NCI-H187 (cell line): ENCODE results near the gene AGBL1.

Source experiments
- DNase-seq, 2 experiments: peaks; one replicate each; lab custom pipeline; 2025; lab: John Stamatoyannopoulos, UW

Gene AGBL1

GRCh38 chr15:86236356-86237110 is 156.9 kb downstream of the AGBL1 start:
- no peak for DNase-seq

- DNase-seq = no peak
These were observed 157.4 kb downstream of the AGBL1 start for GRCh38 chr15:86237111-86237500.

- no peak for DNase-seq
These were observed 167.7 kb downstream of the AGBL1 start for GRCh38 chr15:86247249-86247955.

DNA sequence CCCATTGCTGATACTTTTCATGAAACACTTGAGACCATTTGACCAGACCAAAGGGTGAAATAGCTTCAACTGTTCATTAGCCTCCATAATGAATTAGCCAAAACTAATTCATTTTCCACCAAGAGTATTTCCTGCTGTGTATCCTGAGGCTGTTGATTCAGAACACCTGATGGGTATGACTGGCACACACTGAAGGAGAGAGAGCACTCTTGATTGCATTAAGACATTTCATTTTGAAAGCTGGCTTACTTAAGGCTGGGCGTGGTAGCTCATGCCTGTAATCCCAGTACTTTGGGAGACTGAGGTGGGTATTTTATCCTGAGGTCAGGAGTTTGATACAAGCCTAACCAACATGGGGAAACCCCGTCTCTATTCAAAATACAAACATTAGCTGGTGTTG is 175.6 kb downstream of the AGBL1 start:
- no peak for DNase-seq

DNA sequence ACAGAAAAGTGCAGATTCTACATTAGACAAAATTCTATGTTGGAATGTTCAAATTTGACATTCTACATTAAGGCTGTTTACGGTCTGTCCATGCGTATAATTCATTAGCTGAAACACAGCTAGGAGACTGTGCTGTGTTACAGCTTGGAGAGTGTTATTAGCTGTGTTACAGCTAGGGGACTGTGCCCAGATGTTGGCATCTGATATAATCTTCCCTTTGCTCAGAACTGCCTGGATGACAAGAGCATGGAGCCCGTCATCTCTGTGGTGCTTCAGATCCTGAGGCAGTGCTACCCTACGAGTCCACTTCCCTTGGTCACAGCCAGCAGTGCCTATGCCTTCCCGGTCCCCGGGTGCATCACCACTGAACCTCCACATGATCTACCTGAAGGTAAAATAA is 177.0 kb downstream of the AGBL1 start:
- no peak for DNase-seq

- no peak for DNase-seq
These were observed 179.9 kb downstream of the AGBL1 start for GRCh38 chr15:86259589-86259988.

DNA sequence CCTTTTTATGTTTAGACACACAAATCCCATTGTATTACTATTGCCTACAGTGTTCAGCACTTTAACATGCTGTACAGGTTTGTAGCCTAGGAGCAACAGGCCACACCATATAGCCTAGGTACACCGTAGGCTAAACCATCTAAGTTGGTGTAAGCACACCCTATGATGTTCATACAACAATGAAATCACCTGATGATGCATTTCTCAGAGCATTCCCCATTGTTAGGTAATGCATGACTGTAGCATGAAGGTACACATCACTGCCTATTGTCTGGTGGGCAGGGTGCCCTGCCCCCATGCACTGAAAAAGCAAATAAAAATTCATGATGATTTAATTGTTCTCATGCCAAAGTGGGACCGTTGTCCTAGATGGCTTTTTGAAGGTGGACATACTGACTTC is 183.6 kb downstream of the AGBL1 start:
- no peak for DNase-seq

DNA sequence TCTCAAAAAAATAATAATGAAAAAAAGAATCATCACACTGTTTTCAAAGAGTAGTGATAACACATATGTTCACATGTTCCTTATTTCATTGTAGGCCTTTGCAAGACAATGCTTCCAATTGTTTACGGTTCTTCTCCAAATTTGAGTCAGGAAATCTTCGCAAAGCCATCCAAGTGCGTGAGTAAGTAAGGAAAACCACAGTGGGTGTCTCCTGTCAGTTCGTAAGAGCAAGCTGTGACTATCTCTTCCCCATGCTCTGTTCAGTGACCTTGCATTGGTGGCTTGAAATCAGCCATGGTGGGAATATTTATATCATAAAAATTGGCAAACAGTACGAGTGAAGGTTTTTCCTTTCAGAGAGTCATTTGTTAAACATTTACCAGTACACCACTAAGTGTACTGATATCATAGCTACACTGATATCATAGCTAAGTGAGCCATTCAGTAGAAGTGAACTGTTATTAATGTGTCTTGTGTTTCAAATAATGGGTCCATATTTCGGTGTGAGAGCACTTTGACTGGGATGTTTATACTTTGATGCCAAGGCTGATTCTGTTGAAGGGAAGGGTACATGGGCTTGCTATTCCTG is 187.3 kb downstream of the AGBL1 start:
- no peak for DNase-seq

GRCh38 chr15:86267892-86268291 is 188.2 kb downstream of the AGBL1 start:
- DNase-seq = no peak

- DNase-seq = no peak
These were observed 188.9 kb downstream of the AGBL1 start for GRCh38 chr15:86268558-86268957.

DNA sequence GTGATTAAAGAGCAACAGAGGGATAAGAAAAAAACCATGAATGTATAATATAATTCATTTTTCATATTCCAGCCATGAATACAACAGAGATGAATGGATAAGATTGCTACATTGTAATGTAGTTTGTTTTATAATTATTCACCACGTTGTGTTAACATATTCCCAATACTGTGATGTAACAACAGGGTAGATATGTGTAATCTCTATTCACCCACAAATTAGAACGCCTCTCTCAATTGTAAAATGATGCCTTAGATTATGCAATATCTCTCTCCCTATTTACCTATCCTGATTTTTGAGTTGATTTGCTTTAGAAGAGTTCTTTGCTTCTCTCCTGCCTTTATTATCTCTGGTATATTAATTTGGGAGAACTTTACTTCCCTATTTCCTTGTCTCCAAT is 193.6 kb downstream of the AGBL1 start:
- DNase-seq = no peak

GRCh38 chr15:86275361-86275760 is 195.7 kb downstream of the AGBL1 start:
- DNase-seq = no peak

GRCh38 chr15:86278586-86278985 is 198.9 kb downstream of the AGBL1 start:
- DNase-seq = no peak

- DNase-seq = no peak
These were observed 205.0 kb downstream of the AGBL1 start for GRCh38 chr15:86284635-86285034.

DNA sequence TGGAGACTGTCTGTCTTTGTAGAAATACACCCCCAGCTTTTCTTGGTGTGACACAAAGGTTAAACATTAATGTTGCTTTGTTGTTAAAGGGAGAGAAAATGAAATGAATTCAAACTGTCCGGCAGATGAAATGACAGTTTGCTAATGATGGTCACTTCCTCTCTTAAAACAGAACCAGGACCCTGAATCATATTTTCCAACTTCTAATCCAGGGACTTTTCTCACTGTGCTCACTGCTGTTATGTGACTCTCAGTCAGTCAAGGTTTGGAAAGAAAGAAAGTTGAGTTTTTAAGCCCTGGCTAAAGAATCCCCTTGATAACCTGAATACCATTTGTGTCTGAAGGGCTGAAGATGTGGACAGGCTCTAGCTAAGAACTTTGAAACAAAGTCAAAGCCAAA is 215.8 kb downstream of the AGBL1 start:
- no peak for DNase-seq

- no peak for DNase-seq
These were observed 217.1 kb downstream of the AGBL1 start for GRCh38 chr15:86296769-86297168.

DNA sequence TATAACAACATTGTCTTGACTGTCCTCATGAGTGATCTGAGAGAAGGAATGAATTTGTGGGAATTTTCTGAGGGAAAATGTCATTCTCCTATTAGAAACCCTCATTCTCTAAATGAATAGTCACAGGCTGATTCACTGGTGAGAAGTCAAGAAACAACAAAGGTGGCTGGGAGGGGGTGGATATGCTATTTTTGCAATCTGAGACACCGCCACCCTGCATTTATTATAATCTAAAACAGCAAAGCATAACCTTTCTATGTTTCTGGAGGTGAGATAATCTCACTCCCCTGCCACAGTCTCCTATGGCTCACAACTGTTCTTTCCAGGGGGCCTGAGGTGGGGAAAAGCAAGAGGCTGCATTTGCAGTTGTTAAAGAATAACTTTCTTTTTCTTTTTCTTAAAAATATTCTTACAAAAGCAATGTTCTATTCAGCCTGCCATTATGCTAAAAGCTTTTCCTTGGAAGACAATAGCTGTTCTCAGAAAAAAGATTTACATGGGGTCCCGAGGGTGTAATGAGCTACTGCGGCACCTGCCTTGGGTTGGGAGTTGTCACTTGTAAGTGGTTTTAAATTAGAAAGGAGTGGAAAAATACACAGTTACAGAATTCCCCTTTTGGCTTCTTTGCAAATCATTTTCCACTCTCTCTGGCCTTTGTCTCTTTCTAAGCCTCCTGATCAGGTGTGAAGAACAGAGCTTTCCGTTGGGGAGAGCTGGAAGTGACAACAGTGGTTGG is 220.9 kb downstream of the AGBL1 start:
- no peak for DNase-seq

- no peak for DNase-seq
These were observed 232.1 kb downstream of the AGBL1 start for GRCh38 chr15:86311568-86312280.

DNA sequence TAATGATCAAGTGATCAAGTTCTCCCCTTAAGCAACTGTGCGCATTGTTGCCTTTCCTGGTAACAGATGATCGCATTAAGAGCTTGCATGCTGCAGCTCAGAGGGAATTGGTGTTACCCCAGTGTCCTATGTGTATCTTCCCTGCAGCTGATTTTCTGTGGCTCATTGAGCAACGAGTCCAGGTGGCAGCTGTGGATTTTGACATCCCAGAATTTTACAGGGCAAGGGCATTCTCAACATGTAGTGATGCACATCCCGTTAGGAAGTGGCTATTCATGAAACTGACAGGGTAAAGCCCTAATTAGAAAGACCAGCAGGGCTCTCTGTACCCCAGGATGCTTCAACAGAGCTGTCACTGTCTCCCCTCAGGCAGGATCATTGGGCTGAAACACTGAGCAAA is 232.8 kb downstream of the AGBL1 start:
- no peak for DNase-seq

GRCh38 chr15:86316216-86316615 is 236.5 kb downstream of the AGBL1 start:
- no peak for DNase-seq

- no peak for DNase-seq
These were observed 237.2 kb downstream of the AGBL1 start for GRCh38 chr15:86316726-86317383.

DNA sequence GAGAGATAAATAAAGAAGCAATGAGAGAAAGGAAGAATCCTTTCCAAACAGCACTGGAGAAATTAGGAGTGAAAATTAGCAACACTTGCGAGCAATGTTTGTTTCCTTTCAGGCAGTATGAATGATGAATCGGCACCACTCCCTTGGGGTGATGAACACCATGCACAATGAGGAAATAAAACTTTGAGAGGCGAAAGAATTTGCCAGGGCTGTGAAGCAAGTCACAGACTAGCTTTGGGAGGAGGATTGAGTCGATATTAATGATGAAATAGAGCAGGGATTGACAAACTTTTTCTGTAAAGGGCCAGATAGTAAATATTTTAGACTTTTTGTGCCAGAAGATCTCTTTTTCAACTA is 237.7 kb downstream of the AGBL1 start:
- no peak for DNase-seq
